ENCODE data around the gene EVI5.
"Not testable (repeated sequence)": the region's sequence is repeated elsewhere in the genome, so short reads cannot be mapped to it uniquely, and the experiment has no call there.

The EVI5 gene

GRCh38 chr1:92527670-92528069 lies 257.2 kb downstream of the EVI5 start:
- in situ Hi-C loops (cut with MboI; ENCODE audit: low sequenced_read_pairs), result no loop called here

- in situ Hi-C loops (cut with MboI; ENCODE audit: low sequenced_read_pairs), result not testable (repeated sequence)
Observed at GRCh38 chr1:92524944-92525590, 259.8 kb downstream of the EVI5 start.

GRCh38 chr1:92519043-92519442 lies 265.9 kb downstream of the EVI5 start:
- in situ Hi-C loops (cut with MboI; ENCODE audit: low sequenced_read_pairs), result no loop called here

- in situ Hi-C loops (cut with MboI; ENCODE audit: low sequenced_read_pairs), result no loop called here
Observed at GRCh38 chr1:92516574-92516973, 268.3 kb downstream of the EVI5 start.

GRCh38 chr1:92515796-92516201 lies 269.1 kb downstream of the EVI5 start:
- in situ Hi-C loops (cut with MboI; ENCODE audit: low sequenced_read_pairs), result no loop called here

- in situ Hi-C loops (cut with MboI; ENCODE audit: low sequenced_read_pairs), result no loop called here
Observed at GRCh38 chr1:92511541-92511940, 273.4 kb downstream of the EVI5 start.

- in situ Hi-C loops (cut with MboI; ENCODE audit: low sequenced_read_pairs), result no loop called here
Observed at GRCh38 chr1:92509619-92510018, 275.3 kb downstream of the EVI5 start.

- in situ Hi-C loops (cut with MboI; ENCODE audit: low sequenced_read_pairs), result no loop called here
Observed at GRCh38 chr1:92505015-92505692, 279.8 kb downstream of the EVI5 start.

- in situ Hi-C loops (cut with MboI; ENCODE audit: low sequenced_read_pairs), result no loop called here
Observed at GRCh38 chr1:92504291-92505014, 280.5 kb downstream of the EVI5 start.

GRCh38 chr1:92503926-92504285 lies 281.0 kb downstream of the EVI5 start:
- in situ Hi-C loops (cut with MboI; ENCODE audit: low sequenced_read_pairs), result no loop called here

GRCh38 chr1:92503043-92503925 lies 281.6 kb downstream of the EVI5 start:
- in situ Hi-C loops (cut with MboI; ENCODE audit: low sequenced_read_pairs), result no loop called here

- in situ Hi-C loops (cut with MboI; ENCODE audit: low sequenced_read_pairs), result no loop called here
Observed at GRCh38 chr1:92502247-92502646, 282.7 kb downstream of the EVI5 start.

GRCh38 chr1:92500552-92500951 lies 284.4 kb downstream of the EVI5 start:
- in situ Hi-C loops (cut with MboI; ENCODE audit: low sequenced_read_pairs), result no loop called here

- in situ Hi-C loops (cut with MboI; ENCODE audit: low sequenced_read_pairs), result no loop called here
Observed at GRCh38 chr1:92495392-92496063, 289.4 kb downstream of the EVI5 start.

GRCh38 chr1:92494485-92495141 lies 290.3 kb downstream of the EVI5 start:
- in situ Hi-C loops (cut with MboI; ENCODE audit: low sequenced_read_pairs), result no loop called here

GRCh38 chr1:92493139-92493538 lies 291.8 kb downstream of the EVI5 start:
- in situ Hi-C loops (cut with MboI; ENCODE audit: low sequenced_read_pairs), result no loop called here

GRCh38 chr1:92488832-92489231 lies 296.1 kb downstream of the EVI5 start:
- in situ Hi-C loops (cut with MboI; ENCODE audit: low sequenced_read_pairs), result no loop called here

GRCh38 chr1:92488416-92488815 lies 296.5 kb downstream of the EVI5 start:
- in situ Hi-C loops (cut with MboI; ENCODE audit: low sequenced_read_pairs), result no loop called here

- in situ Hi-C loops (cut with MboI; ENCODE audit: low sequenced_read_pairs), result no loop called here
Observed at GRCh38 chr1:92487078-92487605, 297.8 kb downstream of the EVI5 start.
